ENCODE results near the gene NKAIN2. TPM values are rescaled to one million over a fixed set of nuclear protein-coding genes. Genes with fewer than 3 reads are reported as not detected.
"Not testable (repeated sequence)": the region's sequence is repeated elsewhere in the genome, so short reads cannot be mapped to it uniquely, and the experiment has no call there.

The NKAIN2 gene
- polyA plus RNA-seq, 2 donors: 0.02 TPM; not detected in 1

DNA sequence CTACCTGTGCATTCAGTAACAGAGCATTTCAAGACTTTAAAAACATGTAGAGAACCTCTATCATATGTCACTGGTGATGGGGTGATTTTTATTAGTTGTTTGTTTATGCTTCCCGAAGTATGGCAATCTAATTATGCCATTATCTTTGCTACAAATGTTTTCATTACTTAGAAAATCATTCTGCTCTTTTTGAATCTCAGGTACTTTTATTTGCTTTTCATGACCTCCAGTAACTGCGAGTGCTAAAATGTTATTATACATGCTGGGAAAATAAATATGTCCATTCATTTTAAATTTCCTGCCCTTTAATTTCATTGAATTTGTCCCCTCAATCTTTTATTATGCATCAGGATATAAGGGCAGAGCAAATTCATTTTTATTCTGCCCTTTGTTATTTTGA lies 515.7 kb downstream of the NKAIN2 start:
- no peaks in the 10 kb centered on the region for H3K4me1 ChIP-seq (ENCODE audit: control insufficient read depth in 2 of 2, insufficient read depth in 2 of 2, low read length in 1 of 2)
- H3K27ac ChIP-seq (ENCODE audit: low read depth in 2 of 2, low read length in 1 of 2): no peak overlapping the region
- no peaks in the 10 kb centered on the region for H3K36me3 ChIP-seq (ENCODE audit: control insufficient read depth in 2 of 2, insufficient read depth in 2 of 2, low read length in 1 of 2)
- no peak overlapping the region for H3K4me3 ChIP-seq (ENCODE audit: low read depth in 1 of 2, low read length in 2 of 2)
- H3K9me3 ChIP-seq (ENCODE audit: control insufficient read depth in 2 of 2, insufficient read depth in 1 of 2, low read depth in 1 of 2, low read length in 1 of 2): no peaks in the 10 kb centered on the region
- WGBS, 2 donors: 65 to 73% methylated on average over 2 of the region's 2 CpGs
- no peaks in the 10 kb centered on the region for H3K27me3 ChIP-seq (ENCODE audit: control insufficient read depth in 1 of 2, insufficient read depth in 2 of 2, low read length in 2 of 2)

DNA sequence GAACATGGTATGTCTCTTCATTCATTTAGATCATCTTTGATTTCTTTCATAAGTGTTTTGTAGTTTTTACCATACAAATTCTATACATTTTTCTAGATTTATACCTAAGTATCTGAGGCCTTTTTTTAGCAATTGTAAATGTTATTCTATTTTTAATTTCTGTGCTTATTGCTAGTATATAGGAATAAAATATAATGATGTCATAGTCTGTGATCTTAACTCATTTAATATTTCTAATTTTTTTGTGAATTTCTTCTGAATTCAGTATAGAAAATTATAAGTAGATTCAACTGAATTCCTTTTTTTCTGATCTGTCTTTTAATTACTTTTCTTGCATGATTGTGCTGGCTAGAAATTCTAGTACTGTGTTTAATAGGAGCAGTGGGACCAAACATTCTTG lies 520.6 kb downstream of the NKAIN2 start:
- no peaks in the 10 kb centered on the region for H3K9me3 ChIP-seq (ENCODE audit: control insufficient read depth in 2 of 2, insufficient read depth in 1 of 2, low read depth in 1 of 2, low read length in 1 of 2)
- H3K4me3 ChIP-seq (ENCODE audit: low read depth in 1 of 2, low read length in 2 of 2): no peak overlapping the region
- H3K27me3 ChIP-seq (ENCODE audit: control insufficient read depth in 1 of 2, insufficient read depth in 2 of 2, low read length in 2 of 2): no peaks in the 10 kb centered on the region
- H3K4me1 ChIP-seq (ENCODE audit: control insufficient read depth in 2 of 2, insufficient read depth in 2 of 2, low read length in 1 of 2): no peaks in the 10 kb centered on the region
- H3K27ac ChIP-seq (ENCODE audit: low read depth in 2 of 2, low read length in 1 of 2): no peak overlapping the region
- no peaks in the 10 kb centered on the region for H3K36me3 ChIP-seq (ENCODE audit: control insufficient read depth in 2 of 2, insufficient read depth in 2 of 2, low read length in 1 of 2)

DNA sequence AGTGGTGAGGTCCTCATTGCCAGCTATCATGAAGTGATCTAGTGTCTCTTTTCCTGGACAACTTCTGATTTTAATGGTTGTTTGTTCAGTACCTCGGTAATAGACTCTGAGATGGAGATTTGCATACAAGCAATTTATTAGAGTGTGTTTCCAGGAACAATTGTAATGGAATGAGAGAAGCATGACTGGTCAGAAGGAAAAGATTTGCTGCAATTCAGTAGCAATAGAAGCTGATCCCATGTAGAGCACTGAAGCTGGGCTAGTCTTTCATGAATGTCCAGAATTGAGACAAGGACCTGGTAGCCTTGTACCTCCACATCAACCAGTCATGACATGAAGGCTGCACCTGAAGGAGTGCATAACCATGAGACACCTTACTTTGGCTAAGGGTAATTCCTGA lies 526.5 kb downstream of the NKAIN2 start:
- 53 to 54% methylated on average over 1 of the region's 1 CpG for WGBS, 2 donors
- H3K4me1 ChIP-seq (ENCODE audit: control insufficient read depth in 2 of 2, insufficient read depth in 2 of 2, low read length in 1 of 2): no peaks in the 10 kb centered on the region
- H3K27me3 ChIP-seq (ENCODE audit: control insufficient read depth in 1 of 2, insufficient read depth in 2 of 2, low read length in 2 of 2): no peaks in the 10 kb centered on the region
- H3K36me3 ChIP-seq (ENCODE audit: control insufficient read depth in 2 of 2, insufficient read depth in 2 of 2, low read length in 1 of 2): no peaks in the 10 kb centered on the region
- H3K9me3 ChIP-seq (ENCODE audit: control insufficient read depth in 2 of 2, insufficient read depth in 1 of 2, low read depth in 1 of 2, low read length in 1 of 2): peaks cover 0 to 2% of the 10 kb centered on the region in 2 donors
- no peak overlapping the region for H3K4me3 ChIP-seq (ENCODE audit: low read depth in 1 of 2, low read length in 2 of 2)
- H3K27ac ChIP-seq (ENCODE audit: low read depth in 2 of 2, low read length in 1 of 2): no peak overlapping the region

DNA sequence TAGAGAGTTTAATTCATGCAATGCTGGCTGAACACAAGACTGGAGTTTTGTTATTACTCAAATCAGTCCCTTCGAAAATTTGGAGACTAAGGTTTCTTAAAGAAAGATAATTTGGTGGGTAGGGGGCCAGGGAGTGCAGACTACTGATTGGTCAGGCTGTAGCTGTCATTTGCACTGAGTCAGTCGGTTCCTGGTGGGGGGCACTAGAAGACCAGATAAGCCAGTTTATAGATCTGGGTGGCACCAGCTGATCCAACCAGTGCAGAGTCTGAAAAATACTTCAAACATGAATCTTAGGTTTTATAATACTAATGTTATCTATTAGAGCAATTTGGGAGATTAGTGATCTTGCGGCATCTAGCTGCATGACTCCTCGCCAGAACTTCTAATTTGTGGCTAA lies 530.7 kb downstream of the NKAIN2 start:
- WGBS, 2 donors: 54 to 65% methylated on average over 4 of the region's 4 CpGs
- peaks cover 0 to 2% of the 10 kb centered on the region in 2 donors for H3K9me3 ChIP-seq (ENCODE audit: control insufficient read depth in 2 of 2, insufficient read depth in 1 of 2, low read depth in 1 of 2, low read length in 1 of 2)
- no peaks in the 10 kb centered on the region for H3K36me3 ChIP-seq (ENCODE audit: control insufficient read depth in 2 of 2, insufficient read depth in 2 of 2, low read length in 1 of 2)
- H3K4me3 ChIP-seq (ENCODE audit: low read depth in 1 of 2, low read length in 2 of 2): no peak overlapping the region
- no peaks in the 10 kb centered on the region for H3K4me1 ChIP-seq (ENCODE audit: control insufficient read depth in 2 of 2, insufficient read depth in 2 of 2, low read length in 1 of 2)
- no peak overlapping the region for H3K27ac ChIP-seq (ENCODE audit: low read depth in 2 of 2, low read length in 1 of 2)
- no peaks in the 10 kb centered on the region for H3K27me3 ChIP-seq (ENCODE audit: control insufficient read depth in 1 of 2, insufficient read depth in 2 of 2, low read length in 2 of 2)

- no peaks in the 10 kb centered on the region for H3K9me3 ChIP-seq (ENCODE audit: control insufficient read depth in 2 of 2, insufficient read depth in 1 of 2, low read depth in 1 of 2, low read length in 1 of 2)
- WGBS, 2 donors: 78 to 79% methylated on average over 5 of the region's 5 CpGs
- no peaks in the 10 kb centered on the region for H3K4me1 ChIP-seq (ENCODE audit: control insufficient read depth in 2 of 2, insufficient read depth in 2 of 2, low read length in 1 of 2)
- H3K36me3 ChIP-seq (ENCODE audit: control insufficient read depth in 2 of 2, insufficient read depth in 2 of 2, low read length in 1 of 2): no peaks in the 10 kb centered on the region
- no peak overlapping the region for H3K27ac ChIP-seq (ENCODE audit: low read depth in 2 of 2, low read length in 1 of 2)
- no peaks in the 10 kb centered on the region for H3K27me3 ChIP-seq (ENCODE audit: control insufficient read depth in 1 of 2, insufficient read depth in 2 of 2, low read length in 2 of 2)
- no peak overlapping the region for H3K4me3 ChIP-seq (ENCODE audit: low read depth in 1 of 2, low read length in 2 of 2)
Measured at GRCh38 chr6:124339610-124340334, 536.1 kb downstream of the NKAIN2 start.

GRCh38 chr6:124348339-124348738 lies 544.7 kb downstream of the NKAIN2 start:
- H3K9me3 ChIP-seq (ENCODE audit: control insufficient read depth in 2 of 2, insufficient read depth in 1 of 2, low read depth in 1 of 2, low read length in 1 of 2); H3K27me3 ChIP-seq (ENCODE audit: control insufficient read depth in 1 of 2, insufficient read depth in 2 of 2, low read length in 2 of 2); H3K27ac ChIP-seq (ENCODE audit: low read depth in 2 of 2, low read length in 1 of 2); H3K4me1 ChIP-seq (ENCODE audit: control insufficient read depth in 2 of 2, insufficient read depth in 2 of 2, low read length in 1 of 2); H3K4me3 ChIP-seq (ENCODE audit: low read depth in 1 of 2, low read length in 2 of 2); H3K36me3 ChIP-seq (ENCODE audit: control insufficient read depth in 2 of 2, insufficient read depth in 2 of 2, low read length in 1 of 2): not testable (repeated sequence)
- 77 to 84% methylated on average over 3 to 6 of the region's 6 CpGs for WGBS, 2 donors

DNA sequence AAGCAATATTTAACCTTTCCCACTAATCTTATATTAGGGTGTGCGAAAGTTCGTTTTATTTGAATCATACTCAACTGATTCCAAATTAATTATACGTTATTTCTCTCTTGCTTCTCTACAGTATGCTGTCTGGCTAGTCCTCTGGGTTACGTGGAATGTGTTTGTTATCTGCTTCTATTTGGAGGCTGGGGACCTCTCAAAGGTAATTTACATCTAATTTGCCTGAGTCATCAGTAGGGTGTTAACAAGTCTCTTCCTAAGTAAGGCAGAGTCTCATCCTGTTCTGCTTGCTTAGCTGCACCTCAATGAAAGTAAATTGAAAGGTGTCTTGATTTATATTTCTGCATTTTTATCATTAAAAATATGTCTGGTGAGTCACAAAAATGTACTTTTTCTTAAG lies 551.5 kb downstream of the NKAIN2 start:
- H3K9me3 ChIP-seq (ENCODE audit: control insufficient read depth in 2 of 2, insufficient read depth in 1 of 2, low read depth in 1 of 2, low read length in 1 of 2): no peaks in the 10 kb centered on the region
- H3K4me1 ChIP-seq (ENCODE audit: control insufficient read depth in 2 of 2, insufficient read depth in 2 of 2, low read length in 1 of 2): no peaks in the 10 kb centered on the region
- no peaks in the 10 kb centered on the region for H3K27me3 ChIP-seq (ENCODE audit: control insufficient read depth in 1 of 2, insufficient read depth in 2 of 2, low read length in 2 of 2)
- WGBS, 2 donors: 89 to 91% methylated on average over 4 of the region's 4 CpGs
- H3K27ac ChIP-seq (ENCODE audit: low read depth in 2 of 2, low read length in 1 of 2): no peak overlapping the region
- no peak overlapping the region for H3K4me3 ChIP-seq (ENCODE audit: low read depth in 1 of 2, low read length in 2 of 2)
- H3K36me3 ChIP-seq (ENCODE audit: control insufficient read depth in 2 of 2, insufficient read depth in 2 of 2, low read length in 1 of 2): no peaks in the 10 kb centered on the region

- Histone ChIP-seq H3K27me3 (ENCODE audit: control insufficient read depth in 1 of 2, insufficient read depth in 2 of 2, low read length in 2 of 2) (no peaks in the 10 kb centered on the region), H3K9me3 (ENCODE audit: control insufficient read depth in 2 of 2, insufficient read depth in 1 of 2, low read depth in 1 of 2, low read length in 1 of 2) (no peaks in the 10 kb centered on the region), H3K4me1 (ENCODE audit: control insufficient read depth in 2 of 2, insufficient read depth in 2 of 2, low read length in 1 of 2) (no peaks in the 10 kb centered on the region), H3K4me3 (ENCODE audit: low read depth in 1 of 2, low read length in 2 of 2) (no peak overlapping the region), H3K36me3 (ENCODE audit: control insufficient read depth in 2 of 2, insufficient read depth in 2 of 2, low read length in 1 of 2) (no peaks in the 10 kb centered on the region), H3K27ac (ENCODE audit: low read depth in 2 of 2, low read length in 1 of 2) (no peak overlapping the region)
- 72 to 73% methylated on average over 5 of the region's 5 CpGs for WGBS, 2 donors
Measured at GRCh38 chr6:124356276-124356810, 552.7 kb downstream of the NKAIN2 start.

DNA sequence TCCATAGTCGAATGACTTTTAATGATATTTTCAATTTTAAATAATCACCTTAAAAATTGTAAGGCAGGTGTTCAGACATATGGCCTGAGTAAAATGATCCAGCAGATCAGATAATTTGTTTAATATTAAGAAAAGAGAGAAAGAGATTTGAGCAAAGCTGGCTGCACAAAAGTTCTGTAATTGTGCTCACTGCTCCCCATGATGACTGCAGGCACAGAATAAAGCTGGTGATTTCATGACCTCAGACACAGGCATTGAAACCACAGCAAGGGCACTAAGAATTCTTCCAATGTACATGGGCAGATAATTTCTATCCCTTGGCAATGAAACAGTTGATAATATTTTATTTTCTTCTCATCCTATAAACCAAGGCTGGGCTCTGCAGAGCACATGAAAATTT lies 553.1 kb downstream of the NKAIN2 start:
- Histone ChIP-seq H3K4me1 (ENCODE audit: control insufficient read depth in 2 of 2, insufficient read depth in 2 of 2, low read length in 1 of 2) (no peaks in the 10 kb centered on the region), H3K4me3 (ENCODE audit: low read depth in 1 of 2, low read length in 2 of 2) (no peak overlapping the region), H3K27me3 (ENCODE audit: control insufficient read depth in 1 of 2, insufficient read depth in 2 of 2, low read length in 2 of 2) (no peaks in the 10 kb centered on the region), H3K36me3 (ENCODE audit: control insufficient read depth in 2 of 2, insufficient read depth in 2 of 2, low read length in 1 of 2) (no peaks in the 10 kb centered on the region), H3K9me3 (ENCODE audit: control insufficient read depth in 2 of 2, insufficient read depth in 1 of 2, low read depth in 1 of 2, low read length in 1 of 2) (no peaks in the 10 kb centered on the region), H3K27ac (ENCODE audit: low read depth in 2 of 2, low read length in 1 of 2) (no peak overlapping the region)
- WGBS, 2 donors: 84 to 86% methylated on average over 1 of the region's 1 CpG

DNA sequence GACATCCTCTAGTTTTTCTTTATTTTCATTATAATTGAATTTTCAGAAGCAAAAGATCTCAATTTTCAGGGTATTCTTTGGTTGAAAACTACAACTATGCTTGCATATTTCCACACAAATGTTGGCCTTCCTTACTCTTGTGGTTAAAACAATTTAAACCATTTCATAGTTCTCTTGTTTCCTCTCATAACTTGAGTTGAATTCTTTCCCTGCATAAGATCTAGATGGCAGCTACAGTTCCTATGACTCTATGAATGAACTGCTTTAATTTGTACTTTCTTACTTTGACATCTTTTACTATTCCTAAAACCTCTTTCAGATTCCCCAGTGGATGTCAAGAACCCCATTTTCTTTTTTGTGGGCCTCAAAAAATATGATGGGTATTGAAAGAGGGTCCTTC lies 564.5 kb downstream of the NKAIN2 start:
- H3K27ac ChIP-seq (ENCODE audit: low read depth in 2 of 2, low read length in 1 of 2): no peak overlapping the region
- no peaks in the 10 kb centered on the region for H3K27me3 ChIP-seq (ENCODE audit: control insufficient read depth in 1 of 2, insufficient read depth in 2 of 2, low read length in 2 of 2)
- H3K4me1 ChIP-seq (ENCODE audit: control insufficient read depth in 2 of 2, insufficient read depth in 2 of 2, low read length in 1 of 2): no peaks in the 10 kb centered on the region
- no peaks in the 10 kb centered on the region for H3K36me3 ChIP-seq (ENCODE audit: control insufficient read depth in 2 of 2, insufficient read depth in 2 of 2, low read length in 1 of 2)
- no peaks in the 10 kb centered on the region for H3K9me3 ChIP-seq (ENCODE audit: control insufficient read depth in 2 of 2, insufficient read depth in 1 of 2, low read depth in 1 of 2, low read length in 1 of 2)
- H3K4me3 ChIP-seq (ENCODE audit: low read depth in 1 of 2, low read length in 2 of 2): no peak overlapping the region
